Caco-2 (cell line): ENCODE data around the gene CA12. TPM values are rescaled to one million over a fixed set of nuclear protein-coding genes. Genes with fewer than 3 reads are reported as not detected.

Experiments
- BruUV-seq: library from RNA; stranded (reverse); fragments of 400-500 nt; replicated peaks from 2 replicates; lab custom pipeline; 2021; lab: Mats Ljungman, UMichigan
- CTCF ChIA-PET: fragments of 300-600 bp; sonication (Branson Sonifier 250); formaldehyde crosslinking; loops from one replicate; lab custom pipeline; 2022; ENCODE audit warnings: antibody characterized with exemption; lab: Charles Lee
- POLR2A ChIA-PET: fragments of 300-600 bp; sonication (Branson Sonifier 250); formaldehyde crosslinking; loops from one replicate; lab custom pipeline; 2022; ENCODE audit warnings: antibody characterized with exemption; lab: Charles Lee
- DNase-seq, 2 experiments: peaks; one replicate each; pipeline versions ENCODE4 v3.0.0 to v3.0.0-alpha.2; 2020 to 2022
- H3K27me3 ChIP-seq: replicated peaks from 2 replicates; pipeline ENCODE4 v1.6.0; 2011; ENCODE audit warnings: low read length; ENCODE audit not compliant: control insufficient read depth, insufficient read depth
- H3K36me3 ChIP-seq: 2 replicates; pipeline ENCODE4 v1.5.1; 2011; ENCODE audit warnings: low read length; ENCODE audit not compliant: control insufficient read depth, insufficient read depth
- H3K4me1 ChIP-seq: fragments of 250-450 bp; sonication (Bioruptor Pico); 2 replicates; pipeline ENCODE4 v1.5.1; 2020; ENCODE audit warnings: mild to moderate bottlenecking
- H3K4me3 ChIP-seq: 2 replicates; pipeline ENCODE4 v1.5.1; 2011; ENCODE audit warnings: low read depth, mild to moderate bottlenecking, control low read depth, low read length
- H3K9me3 ChIP-seq: fragments of 250-450 bp; sonication (Bioruptor Pico); 2 replicates; pipeline ENCODE4 v1.5.1; 2020; ENCODE audit warnings: mild to moderate bottlenecking, moderate library complexity
- H3K27ac Mint-ChIP-seq: one replicate; pipeline ENCODE4 v1.8.0; 2022; ENCODE audit warnings: mixed read lengths; ENCODE audit not compliant: unreplicated experiment
- H3K27me3 Mint-ChIP-seq: one replicate; pipeline ENCODE4 v1.8.0; 2022; ENCODE audit warnings: mixed read lengths; ENCODE audit not compliant: insufficient read depth, unreplicated experiment
- H3K36me3 Mint-ChIP-seq: one replicate; pipeline ENCODE4 v1.8.0; 2022; ENCODE audit warnings: mild to moderate bottlenecking, mixed read lengths; ENCODE audit not compliant: insufficient read depth, unreplicated experiment
- H3K4me1 Mint-ChIP-seq: one replicate; pipeline ENCODE4 v1.8.0; 2022; ENCODE audit warnings: low read depth, mixed read lengths; ENCODE audit not compliant: unreplicated experiment
- H3K4me3 Mint-ChIP-seq: one replicate; pipeline ENCODE4 v1.8.0; 2022; ENCODE audit warnings: mild to moderate bottlenecking, moderate library complexity, mixed read lengths; ENCODE audit not compliant: unreplicated experiment
- H3K9me3 Mint-ChIP-seq: one replicate; pipeline ENCODE4 v1.8.0; 2022; ENCODE audit warnings: mixed read lengths; ENCODE audit not compliant: unreplicated experiment
- CTCF ChIP-seq, 2 experiments: fragments of 200-600 bp in 1 of 2; IDR thresholded peaks; 1 replicate in 1 of 2; 2 replicates in 1 of 2; pipeline versions ENCODE4 v1.5.1 to v1.8.0; 2011 to 2022; ENCODE audit warnings: antibody characterized with exemption in 1 of 2, control low read depth in 1 of 2, inconsistent platforms in 1 of 2, low read depth in 1 of 2, low read length in 1 of 2, mild to moderate bottlenecking in 1 of 2, moderate library complexity in 1 of 2; ENCODE audit not compliant: insufficient read depth in 1 of 2, severe bottlenecking in 1 of 2, unreplicated experiment in 1 of 2
- intact Hi-C: fragments of 100-400 bp; cut with micrococcal nuclease; formaldehyde crosslinking; loops from one replicate; pipeline ENCODE4 v1.10.0; 2022; ENCODE audit not compliant: unreplicated experiment
- total RNA-seq: library from RNA; stranded (reverse); gene quantifications from 2 replicates; pipeline ENCODE4 v1.2.3, GENCODE V29; 2022

CA12 gene
- total RNA-seq, 1 experiment from 2014 or later = 1.0 TPM

- no peaks in the 10 kb centered on the region for H3K9me3 Mint-ChIP-seq
- no peaks in the 10 kb centered on the region for H3K27me3 ChIP-seq
- no peaks in the 10 kb centered on the region for H3K9me3 ChIP-seq
- no peak for DNase-seq
- CTCF ChIA-PET = no interaction called here
- H3K27me3 Mint-ChIP-seq = no peaks in the 10 kb centered on the region
- no peaks in the 10 kb centered on the region for H3K36me3 ChIP-seq
- no peak overlapping the region for H3K4me3 Mint-ChIP-seq
- no TSS peak for BruUV-seq
- H3K4me3 ChIP-seq = no peak overlapping the region
- no peak overlapping the region for H3K27ac Mint-ChIP-seq
- H3K36me3 Mint-ChIP-seq = no peaks in the 10 kb centered on the region
- intact Hi-C loops = no loop called here
- no peak for TF ChIP-seq CTCF (IDR thresholded peaks at IDR 0.05; ENCODE audit: insufficient read depth in 1 of 2, low read depth in 1 of 2, low read length in 1 of 2, severe bottlenecking in 1 of 2, unreplicated experiment in 1 of 2)
- H3K4me1 Mint-ChIP-seq = no peaks in the 10 kb centered on the region
- POLR2A ChIA-PET = no interaction called here
- H3K4me1 ChIP-seq = no peaks in the 10 kb centered on the region
Observed at GRCh38 chr15:63319065-63319464, 62.6 kb downstream of the CA12 start.

GRCh38 chr15:63318344-63318743 lies 63.3 kb downstream of the CA12 start:
- H3K27me3 Mint-ChIP-seq = no peaks in the 10 kb centered on the region
- no peaks in the 10 kb centered on the region for H3K36me3 ChIP-seq
- no TSS peak for BruUV-seq
- DNase-seq = no peak
- H3K4me1 Mint-ChIP-seq = no peaks in the 10 kb centered on the region
- no peak for TF ChIP-seq CTCF (IDR thresholded peaks at IDR 0.05; ENCODE audit: insufficient read depth in 1 of 2, low read depth in 1 of 2, low read length in 1 of 2, severe bottlenecking in 1 of 2, unreplicated experiment in 1 of 2)
- H3K27ac Mint-ChIP-seq = no peak overlapping the region
- POLR2A ChIA-PET = no interaction called here
- CTCF ChIA-PET = no interaction called here
- no peak overlapping the region for H3K4me3 Mint-ChIP-seq
- intact Hi-C loops = no loop called here
- no peaks in the 10 kb centered on the region for H3K9me3 Mint-ChIP-seq
- no peaks in the 10 kb centered on the region for H3K27me3 ChIP-seq
- no peaks in the 10 kb centered on the region for H3K4me1 ChIP-seq
- H3K9me3 ChIP-seq = no peaks in the 10 kb centered on the region
- no peak overlapping the region for H3K4me3 ChIP-seq
- H3K36me3 Mint-ChIP-seq = no peaks in the 10 kb centered on the region

- no peaks in the 10 kb centered on the region for H3K36me3 ChIP-seq
- no peak for DNase-seq
- Mint-ChIP-seq H3K27ac (no peak overlapping the region), H3K27me3 (no peaks in the 10 kb centered on the region), H3K36me3 (no peaks in the 10 kb centered on the region), H3K9me3 (no peaks in the 10 kb centered on the region), H3K4me1 (no peaks in the 10 kb centered on the region), H3K4me3 (no peak overlapping the region)
- ChIA-PET CTCF (interaction anchor here (0.6 kb wide), 1 partner anchor 148 kb away, joined by 3 read pairs; no protein-coding TSS in a partner anchor), POLR2A (no interaction called here)
- no peaks in the 10 kb centered on the region for H3K9me3 ChIP-seq
- H3K27me3 ChIP-seq = no peaks in the 10 kb centered on the region
- intact Hi-C loops = no loop called here
- no TSS peak for BruUV-seq
- H3K4me1 ChIP-seq = no peaks in the 10 kb centered on the region
- TF ChIP-seq CTCF (IDR thresholded peaks at IDR 0.05; ENCODE audit: insufficient read depth in 1 of 2, low read depth in 1 of 2, low read length in 1 of 2, severe bottlenecking in 1 of 2, unreplicated experiment in 1 of 2) = no peak
- no peak overlapping the region for H3K4me3 ChIP-seq
Observed at GRCh38 chr15:63314409-63314808, 67.2 kb downstream of the CA12 start.
